Measurements from ENCODE around the gene CDC42BPB. TPM values are rescaled to one million over a fixed set of nuclear protein-coding genes. Genes with fewer than 3 reads are reported as not detected.

The CDC42BPB gene
- total RNA-seq, 1 donor from 2014 or later = 102 TPM

DNA sequence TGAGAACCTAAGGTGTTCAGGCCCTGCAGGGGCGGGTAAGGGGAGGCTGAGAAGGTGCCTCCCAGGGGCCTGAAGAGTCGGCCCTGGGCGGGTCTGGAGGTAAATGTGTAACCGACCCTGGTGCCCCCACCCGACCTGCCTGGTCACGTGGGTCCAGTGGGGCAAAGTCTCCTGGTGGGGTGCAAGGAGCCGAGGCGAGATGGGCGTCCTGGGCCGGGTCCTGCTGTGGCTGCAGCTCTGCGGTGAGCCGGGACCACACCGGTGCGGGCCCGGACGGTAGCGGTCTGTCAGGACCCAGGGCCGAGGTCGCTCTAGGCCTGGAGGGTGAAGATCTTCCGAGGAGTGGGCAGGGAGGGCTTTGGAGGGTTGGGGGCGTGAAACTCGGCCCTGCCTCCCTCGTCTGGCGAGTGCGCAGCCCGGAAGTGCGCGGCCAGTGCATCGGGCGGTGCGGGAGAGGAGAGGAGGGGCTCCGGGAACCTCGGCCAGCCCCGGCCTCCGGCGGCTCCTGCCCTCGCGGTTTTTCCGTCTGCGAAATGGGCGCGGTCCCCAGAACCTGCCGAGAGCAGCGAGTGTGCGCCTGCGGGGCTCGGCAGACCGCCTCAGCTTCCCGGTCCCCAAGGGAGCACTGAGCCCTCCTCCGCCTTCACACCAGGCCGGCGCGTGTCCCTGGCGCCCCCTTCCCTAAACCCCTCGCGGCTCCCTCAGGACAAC, 134.7 kb downstream of the CDC42BPB start, which contains the start of gene AMN:
Gene AMN, plus strand, starts transcription at position 174 of the 711 bp plus-strand sequence. Its CDS starts 26 bp downstream, at position 200.
- ATAC-seq = peak; percentile 1
- TF ChIP-seq CTCF (IDR thresholded peaks at IDR 0.05) = no peak
- Histone ChIP-seq H3K9me3 (no peaks in the 10 kb centered on the region), H3K36me3 (no peaks in the 10 kb centered on the region), H3K4me3 (peak within 1 kb of the TSS; percentile 17), H3K27ac (no peak within 1 kb of the TSS), H3K27me3 (peaks cover 36% of the 10 kb centered on the region), H3K4me1 (peaks cover 11% of the 10 kb centered on the region)
- intact Hi-C loops (cut with DNase I) = no loop called here
- no peak for DNase-seq

- intact Hi-C loops (cut with DNase I) = no loop called here
- no peak for ATAC-seq
Measured at GRCh38 chr14:102920998-102921304, 136.4 kb downstream of the CDC42BPB start.

DNA sequence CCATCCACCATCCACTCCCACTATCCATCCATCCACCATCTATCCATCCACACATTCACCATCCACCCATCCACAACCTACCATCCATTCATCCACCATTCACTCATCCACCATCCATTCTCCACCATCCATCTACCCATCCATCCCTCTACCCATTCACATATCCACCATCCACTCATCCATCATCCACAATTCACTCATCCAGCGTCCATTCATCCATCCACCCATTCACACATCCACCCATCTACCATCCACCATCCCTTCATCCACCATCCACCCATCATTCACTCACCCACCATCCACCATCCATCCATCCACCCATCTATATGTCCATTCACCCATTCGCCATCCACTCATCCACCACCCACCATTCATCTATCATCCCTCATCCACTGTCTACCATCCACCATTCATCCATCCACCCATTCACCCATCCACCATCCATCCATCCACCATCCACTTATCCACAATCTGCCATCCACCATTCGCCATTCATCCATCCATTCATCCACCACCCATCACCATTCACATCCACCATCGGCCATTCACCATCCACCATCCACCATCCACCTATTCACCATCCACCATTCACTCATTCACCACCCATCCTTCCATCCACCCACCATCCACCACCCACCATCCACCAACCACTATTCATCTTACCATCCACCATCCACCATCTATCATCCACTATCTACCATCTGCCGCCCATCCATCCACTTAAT, 136.9 kb downstream of the CDC42BPB start:
- H3K9me3 ChIP-seq = no peaks in the 10 kb centered on the region
- H3K27ac ChIP-seq = no peak overlapping the region
- ATAC-seq = no peak
- peaks cover 11% of the 10 kb centered on the region for H3K4me1 ChIP-seq
- no peak for TF ChIP-seq CTCF (IDR thresholded peaks at IDR 0.05)
- no peak for DNase-seq
- no peaks in the 10 kb centered on the region for H3K36me3 ChIP-seq
- intact Hi-C loops (cut with DNase I) = no loop called here
- H3K27me3 ChIP-seq = peaks cover 31% of the 10 kb centered on the region
- no peak overlapping the region for H3K4me3 ChIP-seq

More at GRCh38 chr14:102920998-102921304, 136.4 kb downstream of the CDC42BPB start:
- TF ChIP-seq CTCF (IDR thresholded peaks at IDR 0.05) = no peak
- no peak for DNase-seq
- peaks cover 11% of the 10 kb centered on the region for H3K4me1 ChIP-seq
- H3K36me3 ChIP-seq = no peaks in the 10 kb centered on the region
- H3K4me3 ChIP-seq = no peak overlapping the region
- no peak overlapping the region for H3K27ac ChIP-seq
- no peaks in the 10 kb centered on the region for H3K9me3 ChIP-seq
- H3K27me3 ChIP-seq = peaks cover 36% of the 10 kb centered on the region

DNA sequence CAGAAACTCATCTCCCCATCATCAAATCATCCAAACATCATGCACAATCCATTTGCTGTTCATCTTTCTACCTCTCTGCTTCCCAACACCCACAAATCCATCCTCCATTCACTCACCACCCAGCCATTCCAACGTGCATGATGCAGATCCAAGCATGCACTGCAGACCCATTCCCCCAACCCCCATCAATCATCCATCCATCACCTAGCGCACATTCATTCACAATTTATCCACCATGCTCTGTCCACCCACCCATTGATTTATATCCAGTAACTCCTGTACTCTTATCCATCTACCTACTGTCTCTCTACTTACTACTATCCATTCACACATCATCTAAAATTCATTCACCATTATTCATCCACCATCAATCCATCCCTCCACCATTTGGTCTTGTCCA, 138.9 kb downstream of the CDC42BPB start:
- TF ChIP-seq CTCF (IDR thresholded peaks at IDR 0.05) = no peak
- H3K9me3 ChIP-seq = no peaks in the 10 kb centered on the region
- no peaks in the 10 kb centered on the region for H3K36me3 ChIP-seq
- intact Hi-C loops (cut with DNase I) = no loop called here
- no peak overlapping the region for H3K27ac ChIP-seq
- H3K4me1 ChIP-seq = peaks cover 9% of the 10 kb centered on the region
- DNase-seq (no peak), ATAC-seq (no peak)
- H3K27me3 ChIP-seq = peaks cover 15% of the 10 kb centered on the region
- no peak overlapping the region for H3K4me3 ChIP-seq

DNA sequence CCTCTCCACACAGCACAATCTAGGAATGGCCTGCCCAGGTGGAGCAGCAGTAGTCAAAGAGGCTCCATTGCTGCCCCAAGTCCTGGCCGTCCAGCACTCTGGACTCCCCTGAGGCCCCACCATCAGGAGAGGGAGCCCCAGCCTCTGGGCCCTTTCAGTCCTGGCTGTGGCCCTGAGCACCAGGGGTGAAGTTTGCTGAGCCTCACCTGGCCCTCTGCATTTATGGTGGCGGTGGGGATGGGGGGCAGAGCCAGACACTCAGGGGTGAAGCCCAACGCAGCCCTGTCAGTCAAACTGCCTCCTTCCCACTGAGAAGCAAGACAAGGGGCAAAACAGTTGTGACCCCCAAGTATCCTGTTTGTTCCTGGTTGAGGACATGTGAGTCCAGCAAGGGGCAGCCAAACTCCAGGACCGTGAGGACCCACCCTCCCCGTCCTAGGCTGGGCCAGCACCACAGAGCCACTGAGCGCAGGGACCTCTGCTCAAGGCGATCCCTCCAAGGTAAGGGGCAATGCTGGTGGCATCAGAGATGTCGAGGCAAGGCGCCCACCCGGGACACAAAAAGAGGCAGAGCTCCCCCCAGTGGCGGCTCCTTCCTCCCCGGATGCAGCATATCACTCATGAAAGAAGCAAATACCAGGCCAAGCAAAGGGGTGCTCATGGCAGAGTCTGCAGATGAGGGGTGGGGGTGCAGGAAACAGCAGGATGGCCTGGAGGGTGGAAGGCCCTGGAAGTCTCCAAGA, 139.7 kb downstream of the CDC42BPB start:
- DNase-seq = peak; percentile 80

More for the DNA sequence above, 139.7 kb downstream of the CDC42BPB start:
- Histone ChIP-seq H3K4me3 (no peak overlapping the region), H3K27me3 (peaks cover 7% of the 10 kb centered on the region), H3K4me1 (peaks cover 1% of the 10 kb centered on the region), H3K27ac (no peak overlapping the region), H3K9me3 (no peaks in the 10 kb centered on the region), H3K36me3 (no peaks in the 10 kb centered on the region)
- peak; percentile 59 for TF ChIP-seq CTCF (IDR thresholded peaks at IDR 0.05)
- ATAC-seq = peak; percentile 54
- intact Hi-C loops (cut with DNase I) = no loop called here

All from upper lobe of right lung (tissue), 1 donor.